Osteoblast (primary cell): ENCODE results near the gene PRKCA. TPM values are rescaled to one million over a fixed set of nuclear protein-coding genes. Genes with fewer than 3 reads are reported as not detected.

Source experiments
- DNase-seq: peaks from one replicate; pipeline ENCODE4 v3.0.0; 2011; ENCODE audit warnings: low spot score, mixed read lengths; ENCODE audit not compliant: insufficient read length; ENCODE audit errors: missing footprints
- H2AFZ ChIP-seq: 2 replicates; pipeline ENCODE4 v1.6.0; 2011; ENCODE audit warnings: mild to moderate bottlenecking, low read length
- H3K27ac ChIP-seq: 2 replicates; pipeline ENCODE4 v1.5.1; 2011; ENCODE audit warnings: mild to moderate bottlenecking, low read depth, low read length, moderate library complexity
- H3K27me3 ChIP-seq: 2 replicates; pipeline ENCODE4 v1.6.0; 2012; ENCODE audit warnings: mild to moderate bottlenecking, control low read depth, inconsistent platforms, low read length, moderate library complexity; ENCODE audit not compliant: insufficient read depth
- H3K36me3 ChIP-seq: 2 replicates; pipeline ENCODE4 v1.5.1; 2011; ENCODE audit warnings: mild to moderate bottlenecking, low read length, control low read depth, moderate library complexity; ENCODE audit not compliant: insufficient read depth
- H3K4me1 ChIP-seq: 2 replicates; pipeline ENCODE4 v1.5.1; 2011; ENCODE audit warnings: mild to moderate bottlenecking, low read length, control low read depth, moderate library complexity; ENCODE audit not compliant: insufficient read depth
- H3K4me2 ChIP-seq: 2 replicates; pipeline ENCODE4 v1.6.0; 2011; ENCODE audit warnings: mild to moderate bottlenecking, low read length; ENCODE audit not compliant: insufficient read depth
- H3K4me3 ChIP-seq: fragments of 200-600 bp; sonication (generic); 3 replicates; pipeline ENCODE4 v1.5.1; 2012; ENCODE audit warnings: mild to moderate bottlenecking, low read length, inconsistent platforms; ENCODE audit not compliant: insufficient read depth
- H3K79me2 ChIP-seq: 2 replicates; pipeline ENCODE4 v1.6.0; 2012; ENCODE audit warnings: mild to moderate bottlenecking, low read length, control low read depth, inconsistent platforms; ENCODE audit not compliant: insufficient read depth
- H3K9me3 ChIP-seq: 2 replicates; pipeline ENCODE4 v1.5.1; 2011; ENCODE audit warnings: low read depth, low read length, control low read depth
- H4K20me1 ChIP-seq: 2 replicates; pipeline ENCODE4 v1.6.0; 2012; ENCODE audit warnings: mild to moderate bottlenecking, low read length, control low read depth; ENCODE audit not compliant: insufficient read depth
- total RNA-seq: library from RNA; depleted of rRNA; stranded (reverse); fragments of >200 nt; gene quantifications from 2 replicates; pipeline ENCODE4 v1.2.3, GENCODE V29; 2012
- TF ChIP-seq, protein P1 (sequence below): IDR thresholded peaks from 2 replicates; pipeline ENCODE4 v1.5.1; 2011; ENCODE audit warnings: mild to moderate bottlenecking, low read depth, low read length, moderate library complexity; ENCODE audit errors: extremely low read depth

Gene PRKCA
- total RNA-seq, 1 donor = 46.0 TPM

DNA sequence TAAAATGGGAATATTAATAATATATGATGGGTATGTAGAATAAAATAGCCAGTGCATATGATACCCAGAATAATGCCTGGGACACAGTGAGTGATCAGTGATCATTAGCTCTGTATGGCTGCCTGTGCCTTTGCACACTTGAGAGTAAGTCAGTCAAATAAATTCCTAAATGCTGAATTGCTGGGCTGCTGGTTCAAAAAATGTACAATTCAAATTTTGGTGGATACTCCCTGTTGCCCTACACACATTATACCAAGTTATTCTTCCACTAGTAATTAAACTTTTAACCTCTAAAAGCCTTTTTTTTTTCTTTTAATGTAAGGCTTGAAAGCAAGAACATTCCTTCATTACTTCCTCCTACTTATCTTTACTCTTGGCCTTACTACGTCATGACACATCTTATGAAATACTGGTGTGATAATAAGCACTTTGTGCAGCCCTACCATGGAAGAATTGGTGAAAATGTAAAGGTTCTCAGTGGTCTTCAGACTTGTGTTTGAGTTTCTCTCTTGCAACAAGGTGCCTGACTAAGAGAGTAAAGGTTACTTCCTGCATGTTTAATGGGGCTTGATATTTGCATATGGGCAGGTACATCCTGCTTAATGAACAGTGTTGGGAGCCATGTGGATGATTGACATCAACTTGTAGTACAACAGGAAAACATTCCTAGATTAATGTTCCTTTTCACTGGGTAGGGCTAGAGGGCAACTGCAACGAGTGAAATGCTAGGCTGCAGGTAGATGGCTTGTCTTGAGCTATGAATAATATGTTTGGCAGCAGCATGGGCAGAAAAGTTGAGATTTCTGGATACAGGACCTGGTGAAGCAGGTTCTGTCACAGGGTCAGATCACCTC is 84.3 kb downstream of the PRKCA start:
- peaks cover 90% of the 10 kb centered on the region for H3K79me2 ChIP-seq

DNA sequence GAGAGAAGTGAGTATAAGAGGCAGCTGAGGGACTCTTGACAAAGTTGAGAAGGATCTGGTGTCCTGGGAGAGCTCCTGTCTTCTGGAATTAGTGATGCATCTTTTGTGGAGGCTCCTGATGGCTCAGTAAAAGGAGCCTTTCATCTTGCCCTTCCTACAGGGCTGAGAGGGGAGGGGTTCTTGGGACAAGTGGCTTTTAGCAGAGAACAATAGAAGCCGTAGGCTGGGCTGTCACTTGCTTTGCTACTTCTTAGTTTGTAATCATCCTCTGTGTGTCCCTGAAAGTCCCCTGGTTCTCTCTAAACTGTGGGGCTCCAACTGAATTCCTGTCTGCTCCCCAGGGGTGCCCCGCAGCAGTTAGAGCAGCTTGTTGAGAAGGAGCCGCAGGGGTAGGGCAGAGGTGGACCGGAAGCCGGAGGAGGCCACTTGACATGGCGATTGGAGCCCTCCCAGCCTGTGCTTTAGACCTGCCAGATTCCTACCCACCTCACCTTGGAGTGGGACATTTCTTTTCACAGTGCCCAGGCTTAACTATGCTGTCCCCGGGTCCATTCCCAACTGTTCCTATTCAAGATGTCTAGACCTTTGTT is 85.1 kb downstream of the PRKCA start:
- Histone ChIP-seq H3K4me1 (peaks cover 21% of the 10 kb centered on the region), H3K4me2 (no peak overlapping the region), H3K27ac (no peak overlapping the region), H3K27me3 (no peaks in the 10 kb centered on the region), H4K20me1 (peaks cover 49% of the 10 kb centered on the region), H3K36me3 (peaks cover 28% of the 10 kb centered on the region), H3K79me2 (peaks cover 88% of the 10 kb centered on the region), H3K4me3 (no peak overlapping the region), H2AFZ (no peak overlapping the region), H3K9me3 (no peaks in the 10 kb centered on the region)
- no peak for DNase-seq
- TF ChIP-seq, protein P1, sequence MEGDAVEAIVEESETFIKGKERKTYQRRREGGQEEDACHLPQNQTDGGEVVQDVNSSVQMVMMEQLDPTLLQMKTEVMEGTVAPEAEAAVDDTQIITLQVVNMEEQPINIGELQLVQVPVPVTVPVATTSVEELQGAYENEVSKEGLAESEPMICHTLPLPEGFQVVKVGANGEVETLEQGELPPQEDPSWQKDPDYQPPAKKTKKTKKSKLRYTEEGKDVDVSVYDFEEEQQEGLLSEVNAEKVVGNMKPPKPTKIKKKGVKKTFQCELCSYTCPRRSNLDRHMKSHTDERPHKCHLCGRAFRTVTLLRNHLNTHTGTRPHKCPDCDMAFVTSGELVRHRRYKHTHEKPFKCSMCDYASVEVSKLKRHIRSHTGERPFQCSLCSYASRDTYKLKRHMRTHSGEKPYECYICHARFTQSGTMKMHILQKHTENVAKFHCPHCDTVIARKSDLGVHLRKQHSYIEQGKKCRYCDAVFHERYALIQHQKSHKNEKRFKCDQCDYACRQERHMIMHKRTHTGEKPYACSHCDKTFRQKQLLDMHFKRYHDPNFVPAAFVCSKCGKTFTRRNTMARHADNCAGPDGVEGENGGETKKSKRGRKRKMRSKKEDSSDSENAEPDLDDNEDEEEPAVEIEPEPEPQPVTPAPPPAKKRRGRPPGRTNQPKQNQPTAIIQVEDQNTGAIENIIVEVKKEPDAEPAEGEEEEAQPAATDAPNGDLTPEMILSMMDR = no peak

More for the DNA sequence above, 84.3 kb downstream of the PRKCA start:
- Histone ChIP-seq H4K20me1 (peaks cover 44% of the 10 kb centered on the region), H2AFZ (no peak overlapping the region), H3K4me1 (peaks cover 21% of the 10 kb centered on the region), H3K4me3 (no peak overlapping the region), H3K27ac (no peak overlapping the region), H3K36me3 (peaks cover 28% of the 10 kb centered on the region), H3K27me3 (no peaks in the 10 kb centered on the region), H3K9me3 (no peaks in the 10 kb centered on the region), H3K4me2 (no peak overlapping the region)
- TF ChIP-seq, protein P1 = no peak
- DNase-seq = no peak

DNA sequence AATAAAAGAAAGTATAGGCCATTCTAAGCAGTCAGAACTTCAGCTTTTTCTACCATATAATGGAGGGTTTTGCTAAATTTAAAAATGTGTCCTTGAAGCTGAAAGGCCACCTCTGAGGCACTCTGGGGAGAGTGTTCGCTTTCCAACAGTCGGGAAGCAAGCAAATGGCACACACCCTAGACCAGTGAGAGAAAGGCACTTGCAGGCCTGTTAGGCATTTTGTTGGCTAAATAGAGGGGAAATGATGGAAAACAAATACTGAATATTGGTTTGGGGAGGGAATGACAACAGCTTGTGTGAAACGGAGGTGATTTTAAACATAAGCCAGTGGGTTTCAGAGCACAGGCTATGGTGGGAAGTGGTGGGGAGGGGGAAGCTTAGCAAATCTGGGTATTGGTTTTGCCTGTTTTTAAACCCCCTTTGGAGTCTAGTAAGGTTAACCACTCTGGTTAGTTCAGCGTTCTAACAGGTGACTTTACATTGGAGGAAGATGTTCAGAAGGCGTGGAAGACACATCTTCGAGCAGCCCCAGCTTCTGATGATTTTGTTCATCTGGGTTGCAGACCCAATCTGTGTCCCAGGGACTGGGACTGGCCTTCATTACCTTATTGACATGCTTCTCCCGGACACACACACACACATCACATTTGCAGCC is 90.5 kb downstream of the PRKCA start:
- H3K9me3 ChIP-seq = no peaks in the 10 kb centered on the region
- TF ChIP-seq, protein P1 = no peak
- H3K4me3 ChIP-seq = no peak overlapping the region
- H3K36me3 ChIP-seq = peaks cover 30% of the 10 kb centered on the region
- no peak overlapping the region for H2AFZ ChIP-seq
- H3K27ac ChIP-seq = no peak overlapping the region
- H3K4me2 ChIP-seq = no peak overlapping the region
- H3K79me2 ChIP-seq = peaks cover 81% of the 10 kb centered on the region
- peaks cover 6% of the 10 kb centered on the region for H3K4me1 ChIP-seq
- no peak for DNase-seq
- H4K20me1 ChIP-seq = peaks cover 44% of the 10 kb centered on the region
- H3K27me3 ChIP-seq = no peaks in the 10 kb centered on the region

GRCh38 chr17:66395961-66396360 is 93.5 kb downstream of the PRKCA start:
- TF ChIP-seq, protein P1 = no peak
- H3K36me3 ChIP-seq = peaks cover 9% of the 10 kb centered on the region
- peaks cover 85% of the 10 kb centered on the region for H3K79me2 ChIP-seq
- peaks cover 43% of the 10 kb centered on the region for H4K20me1 ChIP-seq
- H3K27me3 ChIP-seq = no peaks in the 10 kb centered on the region
- no peak overlapping the region for H3K27ac ChIP-seq
- H3K4me1 ChIP-seq = peaks cover 6% of the 10 kb centered on the region
- no peak overlapping the region for H2AFZ ChIP-seq
- no peak overlapping the region for H3K4me2 ChIP-seq
- no peak for DNase-seq
- no peaks in the 10 kb centered on the region for H3K9me3 ChIP-seq
- no peak overlapping the region for H3K4me3 ChIP-seq
